ENCODE measurements around the gene CD40LG.

Gene CD40LG

DNA sequence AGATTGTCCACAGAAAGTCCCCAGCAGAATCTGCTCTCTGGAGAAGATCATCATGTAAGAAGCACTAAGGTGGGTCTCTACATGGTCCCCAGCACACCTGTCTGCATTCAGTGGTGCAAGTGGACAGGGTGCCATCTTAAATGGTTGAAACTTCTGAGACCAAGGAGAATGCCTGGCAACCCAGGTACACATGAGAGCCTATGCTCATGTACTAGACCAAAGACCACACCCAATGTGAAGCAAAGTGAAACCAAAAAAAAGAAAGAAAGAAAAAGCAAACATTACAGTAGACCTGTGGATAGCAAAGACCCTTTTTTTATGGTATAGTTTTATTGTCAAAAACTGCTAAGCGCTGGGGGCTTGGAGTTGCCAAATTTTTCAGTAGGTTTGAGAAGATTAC is 15.0 kb downstream of the CD40LG start:
- no peaks in the 10 kb centered on the region for H3K9me2 ChIP-seq (replicated peaks; ENCODE audit: insufficient read depth, low read length)
- no peak overlapping the region for H3K27ac ChIP-seq (ENCODE audit: low read depth, low read length)
- H3K36me3 ChIP-seq (ENCODE audit: low read length): no peaks in the 10 kb centered on the region
- no peaks in the 10 kb centered on the region for H3K27me3 ChIP-seq (ENCODE audit: low read length)
- no peak overlapping the region for H3K9ac ChIP-seq (ENCODE audit: low read length)
- TF ChIP-seq EZH2phosphoT487 (conservative IDR thresholded peaks at IDR 0.05; ENCODE audit: low read length) (no peak), CTCF (IDR thresholded peaks at IDR 0.05; ENCODE audit: insufficient read depth, low read length, poor library complexity, severe bottlenecking) (no peak)
- H3K4me3 ChIP-seq (ENCODE audit: insufficient read depth, low read length, poor library complexity, severe bottlenecking): no peak overlapping the region
- H2AFZ ChIP-seq (ENCODE audit: low read depth, low read length, severe bottlenecking): no peak overlapping the region
- no peak overlapping the region for H3K4me2 ChIP-seq (ENCODE audit: low read depth, low read length, poor library complexity, severe bottlenecking)
- no peaks in the 10 kb centered on the region for H3F3A ChIP-seq (ENCODE audit: insufficient read depth)
- H4K20me1 ChIP-seq (ENCODE audit: low read depth, low read length): no peaks in the 10 kb centered on the region
- no peaks in the 10 kb centered on the region for H3K9me3 ChIP-seq (ENCODE audit: insufficient read depth, low read length)
- no peaks in the 10 kb centered on the region for H3K79me2 ChIP-seq (ENCODE audit: insufficient read depth, low read length)

DNA sequence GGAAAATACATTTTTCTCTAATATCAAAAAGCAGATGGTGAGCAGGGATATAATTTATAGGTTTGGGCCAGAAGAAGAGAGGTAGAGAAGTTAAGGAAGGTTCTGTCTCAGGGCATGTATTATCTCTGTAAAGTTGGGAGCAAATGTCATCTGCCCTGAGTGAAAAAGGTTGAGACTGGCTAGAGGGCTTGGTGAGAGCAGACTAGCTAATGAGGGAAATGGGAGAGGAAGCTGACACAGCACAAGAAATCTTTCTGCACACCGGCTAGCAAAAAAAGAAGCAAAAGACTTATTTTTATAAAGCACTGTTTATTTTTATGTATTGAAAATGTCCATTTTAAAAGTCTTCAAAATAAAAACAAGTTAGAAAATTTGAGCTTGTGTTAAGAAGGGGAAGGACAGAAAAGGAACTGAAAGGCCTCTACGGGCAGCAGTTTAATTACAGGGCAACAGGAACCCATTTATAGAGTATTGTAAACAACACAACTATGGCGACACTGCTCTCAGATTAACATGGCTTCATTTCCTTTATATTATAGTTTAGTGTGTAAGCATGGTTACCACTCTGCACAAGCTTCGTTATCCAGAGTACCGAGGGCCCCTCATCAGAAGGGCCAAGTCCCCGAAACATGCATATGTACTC is 17.4 kb downstream of the CD40LG start:
- H3K27ac ChIP-seq (ENCODE audit: low read depth, low read length): peak overlapping the region; percentile 44; the same call in 1 of the 2 replicates
- H3K27me3 ChIP-seq (ENCODE audit: low read length): no peaks in the 10 kb centered on the region
- no peaks in the 10 kb centered on the region for H3K9me3 ChIP-seq (ENCODE audit: insufficient read depth, low read length)
- H3K4me2 ChIP-seq (ENCODE audit: low read depth, low read length, poor library complexity, severe bottlenecking): peak overlapping the region; percentile 31
- no peaks in the 10 kb centered on the region for H3K9me2 ChIP-seq (replicated peaks; ENCODE audit: insufficient read depth, low read length)
- no peaks in the 10 kb centered on the region for H3F3A ChIP-seq (ENCODE audit: insufficient read depth)
- no peak overlapping the region for H3K9ac ChIP-seq (ENCODE audit: low read length)
- no peaks in the 10 kb centered on the region for H4K20me1 ChIP-seq (ENCODE audit: low read depth, low read length)
- no peak overlapping the region for H2AFZ ChIP-seq (ENCODE audit: low read depth, low read length, severe bottlenecking)
- TF ChIP-seq EZH2phosphoT487 (conservative IDR thresholded peaks at IDR 0.05; ENCODE audit: low read length) (no peak), CTCF (IDR thresholded peaks at IDR 0.05; ENCODE audit: insufficient read depth, low read length, poor library complexity, severe bottlenecking) (no peak)
- H3K79me2 ChIP-seq (ENCODE audit: insufficient read depth, low read length): no peaks in the 10 kb centered on the region
- H3K4me3 ChIP-seq (ENCODE audit: insufficient read depth, low read length, poor library complexity, severe bottlenecking): no peak overlapping the region
- no peaks in the 10 kb centered on the region for H3K36me3 ChIP-seq (ENCODE audit: low read length)

- Histone ChIP-seq H4K20me1 (ENCODE audit: low read depth, low read length) (no peaks in the 10 kb centered on the region), H3K79me2 (ENCODE audit: insufficient read depth, low read length) (no peaks in the 10 kb centered on the region), H3K4me2 (ENCODE audit: low read depth, low read length, poor library complexity, severe bottlenecking) (peak overlapping the region; percentile 31), H2AFZ (ENCODE audit: low read depth, low read length, severe bottlenecking) (no peak overlapping the region), H3K4me3 (ENCODE audit: insufficient read depth, low read length, poor library complexity, severe bottlenecking) (no peak overlapping the region), H3F3A (ENCODE audit: insufficient read depth) (no peaks in the 10 kb centered on the region), H3K9ac (ENCODE audit: low read length) (no peak overlapping the region), H3K9me2 (replicated peaks; ENCODE audit: insufficient read depth, low read length) (no peaks in the 10 kb centered on the region), H3K36me3 (ENCODE audit: low read length) (no peaks in the 10 kb centered on the region), H3K27me3 (ENCODE audit: low read length) (no peaks in the 10 kb centered on the region), H3K27ac (ENCODE audit: low read depth, low read length) (0 out of 2 replicates have a peak overlapping the region, but pooled peaks have one; percentile 44), H3K9me3 (ENCODE audit: insufficient read depth, low read length) (no peaks in the 10 kb centered on the region)
- no peak for TF ChIP-seq CTCF (IDR thresholded peaks at IDR 0.05; ENCODE audit: insufficient read depth, low read length, poor library complexity, severe bottlenecking)
- TF ChIP-seq EZH2phosphoT487 (conservative IDR thresholded peaks at IDR 0.05; ENCODE audit: low read length): no peak
Measured at GRCh38 chrX:136666088-136666487, 18.1 kb downstream of the CD40LG start.

All from SU-DHL-6 (cell line).